Adrenal gland (tissue), 5 donors: Measurements from ENCODE around the gene IDH3G.

Source experiments
- CTCF ChIP-seq, 6 experiments: fragments of 450-650 bp in 4 of 6; fragments of 200-600 bp in 2 of 6; sonication (generic) in 1 of 6; IDR thresholded peaks; 1 replicate in 5 of 6; 2 replicates in 1 of 6; pipeline versions ENCODE4 v1.5.1 to v1.8.0; 2016 to 2021; ENCODE audit warnings: antibody characterized with exemption in 6 of 6, mild to moderate bottlenecking in 2 of 6, moderate library complexity in 1 of 6
- POLR2A ChIP-seq, 2 donors: fragments of 450-650 bp; IDR thresholded peaks; one replicate each; pipeline ENCODE4 v1.6.1; 2017; ENCODE audit warnings: antibody characterized with exemption in 2 of 2, mild to moderate bottlenecking in 2 of 2, moderate library complexity in 1 of 2
- donor health status: DM: no; HTN: no; CAD: no.

GRCh38 chrX:153802513-153803045 lies 8.4 kb upstream of the IDH3G start:
- TF ChIP-seq CTCF (IDR thresholded peaks at IDR 0.05) (no peak), POLR2A (IDR thresholded peaks at IDR 0.05) (no peak)
